ENCODE results near the gene ARID1B. TPM values are rescaled to one million over a fixed set of nuclear protein-coding genes. Genes with fewer than 3 reads are reported as not detected.

Gene ARID1B
- total RNA-seq, 1 donor from 2014 or later = 75.4 TPM

DNA sequence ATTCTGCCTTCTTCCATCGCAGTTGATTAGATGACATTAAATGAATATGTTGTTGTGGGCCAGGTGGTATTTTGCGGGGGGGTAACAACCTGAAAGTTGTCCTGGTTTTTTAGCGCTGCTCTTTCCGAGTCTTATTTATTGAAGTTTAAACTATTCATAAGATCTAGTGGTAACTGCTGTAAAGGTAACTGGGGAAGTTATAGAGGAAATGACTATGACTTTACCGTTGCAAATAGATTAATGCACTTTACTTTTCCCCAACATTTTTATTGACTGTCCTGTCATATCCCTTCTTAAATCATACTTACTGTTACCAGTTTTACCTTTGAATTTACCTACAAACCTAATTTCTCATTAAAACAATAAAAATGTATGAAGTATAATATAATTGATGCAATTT lies 173.4 kb downstream of the ARID1B start:
- H2AFZ ChIP-seq (ENCODE audit: low read depth, low read length) = no peak overlapping the region
- no peak overlapping the region for H3K4me3 ChIP-seq (ENCODE audit: insufficient read depth, low read depth, low read length)
- no peak overlapping the region for H3K4me3 Mint-ChIP-seq (ENCODE audit: unreplicated experiment)
- H3K27ac Mint-ChIP-seq (ENCODE audit: unreplicated experiment) = peak overlapping the region; percentile 45
- H3K4me2 ChIP-seq (ENCODE audit: low read length) = no peak overlapping the region
- peaks cover 8% of the 10 kb centered on the region for H4K20me1 ChIP-seq (ENCODE audit: insufficient read depth, low read length)
- no peaks in the 10 kb centered on the region for H3K9me3 Mint-ChIP-seq (ENCODE audit: unreplicated experiment)
- H3K4me1 ChIP-seq (ENCODE audit: insufficient read depth, low read length) = peaks cover 53% of the 10 kb centered on the region
- DNase-seq (ENCODE audit: low read depth) = no peak
- peaks cover 82% of the 10 kb centered on the region for H3K79me2 ChIP-seq (ENCODE audit: insufficient read depth, low read length)
- no peak overlapping the region for H3K9ac ChIP-seq (ENCODE audit: low read length)
- no peaks in the 10 kb centered on the region for H3K27me3 ChIP-seq (ENCODE audit: insufficient read depth, low read length)
- H3K36me3 Mint-ChIP-seq (ENCODE audit: low read depth, unreplicated experiment) = no peaks in the 10 kb centered on the region
- no peak for TF ChIP-seq EZH2 (IDR thresholded peaks at IDR 0.05; ENCODE audit: insufficient read depth, low read length)
- no peak for TF ChIP-seq CTCF (IDR thresholded peaks at IDR 0.05; ENCODE audit: insufficient read depth, low read depth, low read length)
- H3K36me3 ChIP-seq (ENCODE audit: insufficient read depth, low read length) = no peaks in the 10 kb centered on the region
- no peak for FAIRE-seq
- no peak overlapping the region for H3K27ac ChIP-seq (ENCODE audit: low read depth, low read length)
- H3K9me3 ChIP-seq (ENCODE audit: insufficient read depth, low read depth, low read length) = no peaks in the 10 kb centered on the region
- no peaks in the 10 kb centered on the region for H3K27me3 Mint-ChIP-seq (ENCODE audit: low read depth, unreplicated experiment)
- peaks cover 61% of the 10 kb centered on the region for H3K4me1 Mint-ChIP-seq (ENCODE audit: low read depth, unreplicated experiment)

- H3K9me3 Mint-ChIP-seq (ENCODE audit: unreplicated experiment) = no peaks in the 10 kb centered on the region
- TF ChIP-seq EZH2 (IDR thresholded peaks at IDR 0.05; ENCODE audit: insufficient read depth, low read length) = no peak
- no peak for TF ChIP-seq CTCF (IDR thresholded peaks at IDR 0.05; ENCODE audit: insufficient read depth, low read depth, low read length)
- DNase-seq (ENCODE audit: low read depth) = no peak
- peak overlapping the region; percentile 91 for H3K27ac ChIP-seq (ENCODE audit: low read depth, low read length)
- H3K4me3 Mint-ChIP-seq (ENCODE audit: unreplicated experiment) = no peak overlapping the region
- no peak overlapping the region for H3K9ac ChIP-seq (ENCODE audit: low read length)
- H3K9me3 ChIP-seq (ENCODE audit: insufficient read depth, low read depth, low read length) = no peaks in the 10 kb centered on the region
- FAIRE-seq = no peak
- no peak overlapping the region for H3K4me2 ChIP-seq (ENCODE audit: low read length)
- H3K27me3 Mint-ChIP-seq (ENCODE audit: low read depth, unreplicated experiment) = no peaks in the 10 kb centered on the region
- no peak overlapping the region for H2AFZ ChIP-seq (ENCODE audit: low read depth, low read length)
- H3K36me3 Mint-ChIP-seq (ENCODE audit: low read depth, unreplicated experiment) = peaks cover 2% of the 10 kb centered on the region
- peaks cover 4% of the 10 kb centered on the region for H4K20me1 ChIP-seq (ENCODE audit: insufficient read depth, low read length)
- H3K4me1 Mint-ChIP-seq (ENCODE audit: low read depth, unreplicated experiment) = peaks cover 48% of the 10 kb centered on the region
- H3K36me3 ChIP-seq (ENCODE audit: insufficient read depth, low read length) = no peaks in the 10 kb centered on the region
- peaks cover 86% of the 10 kb centered on the region for H3K79me2 ChIP-seq (ENCODE audit: insufficient read depth, low read length)
- H3K27ac Mint-ChIP-seq (ENCODE audit: unreplicated experiment) = peak overlapping the region; percentile 86
- peaks cover 47% of the 10 kb centered on the region for H3K4me1 ChIP-seq (ENCODE audit: insufficient read depth, low read length)
- no peak overlapping the region for H3K4me3 ChIP-seq (ENCODE audit: insufficient read depth, low read depth, low read length)
- no peaks in the 10 kb centered on the region for H3K27me3 ChIP-seq (ENCODE audit: insufficient read depth, low read length)
Observed at GRCh38 chr6:156952401-156952800, 175.2 kb downstream of the ARID1B start.

DNA sequence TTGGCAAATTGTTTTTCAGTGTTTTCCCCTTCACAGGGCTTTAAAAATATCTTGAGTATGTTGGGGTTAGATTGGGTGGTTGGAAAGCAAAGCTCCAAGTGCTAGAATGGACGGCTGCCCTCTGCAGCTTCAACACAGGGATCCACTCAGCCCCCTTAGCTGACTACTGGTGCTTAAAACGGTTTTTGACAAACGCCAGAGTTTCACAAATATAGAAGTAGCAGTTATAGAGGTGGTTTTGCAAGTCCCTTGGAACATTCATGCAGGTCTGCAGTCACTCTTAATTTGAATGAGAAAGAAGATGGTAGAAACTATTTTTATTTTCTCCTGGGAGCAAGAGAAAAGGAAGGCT lies 175.9 kb downstream of the ARID1B start:
- H3K79me2 ChIP-seq (ENCODE audit: insufficient read depth, low read length) = peaks cover 86% of the 10 kb centered on the region
- H3K36me3 Mint-ChIP-seq (ENCODE audit: low read depth, unreplicated experiment) = peaks cover 2% of the 10 kb centered on the region
- no peak overlapping the region for H2AFZ ChIP-seq (ENCODE audit: low read depth, low read length)
- FAIRE-seq = no peak
- no peaks in the 10 kb centered on the region for H3K27me3 Mint-ChIP-seq (ENCODE audit: low read depth, unreplicated experiment)
- H3K27ac ChIP-seq (ENCODE audit: low read depth, low read length) = peak overlapping the region; percentile 91
- H3K4me3 Mint-ChIP-seq (ENCODE audit: unreplicated experiment) = peak overlapping the region; percentile 23
- H3K27me3 ChIP-seq (ENCODE audit: insufficient read depth, low read length) = no peaks in the 10 kb centered on the region
- no peaks in the 10 kb centered on the region for H3K36me3 ChIP-seq (ENCODE audit: insufficient read depth, low read length)
- peaks cover 47% of the 10 kb centered on the region for H3K4me1 ChIP-seq (ENCODE audit: insufficient read depth, low read length)
- H3K27ac Mint-ChIP-seq (ENCODE audit: unreplicated experiment) = peak overlapping the region; percentile 93
- peaks cover 51% of the 10 kb centered on the region for H3K4me1 Mint-ChIP-seq (ENCODE audit: low read depth, unreplicated experiment)
- peak overlapping the region; percentile 82 for H3K4me2 ChIP-seq (ENCODE audit: low read length)
- no peak for DNase-seq (ENCODE audit: low read depth)
- peak overlapping the region; percentile 69 for H3K9ac ChIP-seq (ENCODE audit: low read length)
- H4K20me1 ChIP-seq (ENCODE audit: insufficient read depth, low read length) = peaks cover 11% of the 10 kb centered on the region
- H3K9me3 ChIP-seq (ENCODE audit: insufficient read depth, low read depth, low read length) = no peaks in the 10 kb centered on the region
- H3K4me3 ChIP-seq (ENCODE audit: insufficient read depth, low read depth, low read length) = peak overlapping the region; percentile 53
- TF ChIP-seq EZH2 (IDR thresholded peaks at IDR 0.05; ENCODE audit: insufficient read depth, low read length) (no peak), CTCF (IDR thresholded peaks at IDR 0.05; ENCODE audit: insufficient read depth, low read depth, low read length) (no peak)
- H3K9me3 Mint-ChIP-seq (ENCODE audit: unreplicated experiment) = no peaks in the 10 kb centered on the region

Data from astrocyte (in vitro differentiated cells and primary cell).